WI38 (cell line): ENCODE measurements around the gene IL17B.

ENCODE experiments used
- H3K4me3 ChIP-seq: 2 replicates; pipeline ENCODE4 v1.5.1; 2011; ENCODE audit warnings: low read depth, mild to moderate bottlenecking, control low read depth, low read length
- TF ChIP-seq, protein P1 (sequence below): IDR thresholded peaks from 2 replicates; pipeline ENCODE4 v1.5.1; 2012; ENCODE audit warnings: low read depth, mild to moderate bottlenecking, control low read depth, low read length

Gene IL17B

DNA sequence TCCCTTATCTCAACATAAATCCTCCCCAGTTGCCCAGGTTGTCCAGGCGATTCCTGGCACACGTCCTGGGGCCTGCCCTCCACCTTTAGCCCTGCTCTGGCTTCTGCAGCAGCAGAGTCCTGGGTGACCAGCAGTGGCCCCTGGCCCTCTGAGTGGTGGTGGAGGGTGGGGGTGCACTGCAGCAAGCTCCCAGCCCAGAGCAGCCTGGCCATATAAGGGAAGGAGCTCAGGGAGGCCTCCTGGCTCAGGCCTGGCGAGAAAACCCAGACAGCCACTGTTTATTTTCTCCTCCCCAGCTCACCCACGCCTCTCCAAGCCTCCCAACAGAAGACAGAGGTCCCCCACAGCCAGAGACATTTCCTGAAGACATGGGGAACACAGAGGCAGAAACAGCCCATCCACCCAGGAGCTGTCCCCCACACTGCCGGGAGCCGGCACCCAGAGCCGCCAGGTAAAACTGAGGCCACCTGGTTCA is 44.7 kb upstream of the IL17B start:
- H3K4me3 ChIP-seq, result peak overlapping the region; percentile 49
- TF ChIP-seq, protein P1, sequence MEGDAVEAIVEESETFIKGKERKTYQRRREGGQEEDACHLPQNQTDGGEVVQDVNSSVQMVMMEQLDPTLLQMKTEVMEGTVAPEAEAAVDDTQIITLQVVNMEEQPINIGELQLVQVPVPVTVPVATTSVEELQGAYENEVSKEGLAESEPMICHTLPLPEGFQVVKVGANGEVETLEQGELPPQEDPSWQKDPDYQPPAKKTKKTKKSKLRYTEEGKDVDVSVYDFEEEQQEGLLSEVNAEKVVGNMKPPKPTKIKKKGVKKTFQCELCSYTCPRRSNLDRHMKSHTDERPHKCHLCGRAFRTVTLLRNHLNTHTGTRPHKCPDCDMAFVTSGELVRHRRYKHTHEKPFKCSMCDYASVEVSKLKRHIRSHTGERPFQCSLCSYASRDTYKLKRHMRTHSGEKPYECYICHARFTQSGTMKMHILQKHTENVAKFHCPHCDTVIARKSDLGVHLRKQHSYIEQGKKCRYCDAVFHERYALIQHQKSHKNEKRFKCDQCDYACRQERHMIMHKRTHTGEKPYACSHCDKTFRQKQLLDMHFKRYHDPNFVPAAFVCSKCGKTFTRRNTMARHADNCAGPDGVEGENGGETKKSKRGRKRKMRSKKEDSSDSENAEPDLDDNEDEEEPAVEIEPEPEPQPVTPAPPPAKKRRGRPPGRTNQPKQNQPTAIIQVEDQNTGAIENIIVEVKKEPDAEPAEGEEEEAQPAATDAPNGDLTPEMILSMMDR, result no peak

DNA sequence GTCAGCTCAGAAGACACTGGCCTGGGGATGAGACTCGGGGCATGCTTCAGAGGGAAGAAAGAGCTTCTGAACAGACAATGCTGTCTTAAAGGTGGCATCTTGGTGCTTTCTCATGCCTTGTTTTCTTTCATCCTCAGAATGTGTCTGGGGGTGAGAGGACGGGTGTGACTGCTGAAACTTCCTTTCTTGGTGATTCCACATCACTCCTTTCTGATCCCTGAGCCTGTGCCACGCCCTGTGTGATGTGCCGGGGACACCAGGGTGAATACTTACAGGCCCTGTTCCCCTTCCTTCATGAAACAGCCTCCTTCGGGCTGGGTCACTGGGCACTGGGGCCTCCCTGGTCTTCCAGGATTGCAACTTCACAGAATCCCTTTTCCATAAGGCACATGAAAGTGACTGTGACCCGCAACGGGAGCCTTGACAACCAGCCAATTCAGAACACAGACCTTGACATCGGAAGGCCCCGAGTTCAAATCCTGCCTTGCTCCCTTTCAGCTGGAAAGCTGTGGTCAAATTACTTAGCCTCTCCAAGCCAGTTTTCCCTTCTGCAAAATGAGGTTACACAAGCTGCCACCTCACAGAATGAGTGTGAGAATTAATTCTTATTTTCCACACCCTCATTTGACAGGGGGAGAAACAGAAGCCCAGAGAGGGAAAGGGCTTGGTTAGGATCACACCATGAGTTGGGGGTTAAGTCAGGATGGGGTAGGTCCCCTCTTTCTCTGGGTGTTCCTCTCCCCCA is 44.1 kb upstream of the IL17B start:
- H3K4me3 ChIP-seq, result peak overlapping the region; percentile 34
- TF ChIP-seq, protein P1, result no peak

DNA sequence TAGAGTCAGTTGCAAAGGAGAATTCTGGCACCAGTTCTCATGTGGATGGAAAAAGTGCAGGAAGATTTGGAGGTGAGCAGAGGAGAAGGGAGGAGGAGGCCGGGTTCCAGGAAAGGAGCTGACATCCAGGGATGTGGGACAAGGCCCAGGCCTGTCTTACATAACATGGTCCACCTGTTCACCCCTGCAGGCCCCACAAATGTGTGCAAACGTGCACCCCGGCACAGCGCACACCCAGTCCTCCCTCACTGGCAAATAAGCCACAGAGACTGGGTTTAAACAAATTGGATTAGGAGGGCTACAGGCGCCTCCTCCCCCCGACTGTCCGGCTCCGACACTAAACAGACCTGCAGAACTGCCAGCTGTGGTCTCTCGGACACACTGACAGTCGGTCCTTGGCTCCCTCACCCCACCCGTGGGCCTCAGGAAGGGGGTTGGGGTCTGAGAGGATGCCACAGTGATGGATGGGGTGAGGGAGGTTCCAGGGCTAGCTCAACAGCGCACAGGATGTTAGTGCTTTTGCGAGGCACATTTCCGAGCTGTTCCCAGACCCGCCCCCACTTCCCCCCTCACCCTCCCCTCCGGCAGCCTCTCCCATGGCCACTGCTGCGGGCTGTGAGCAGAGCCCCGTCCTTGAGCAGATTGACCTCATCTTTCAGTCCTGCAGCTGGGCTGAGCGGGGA is 43.4 kb upstream of the IL17B start:
- H3K4me3 ChIP-seq, result peak overlapping the region; percentile 27; the same call in 1 of the 2 replicates
- TF ChIP-seq, protein P1, result no peak

DNA sequence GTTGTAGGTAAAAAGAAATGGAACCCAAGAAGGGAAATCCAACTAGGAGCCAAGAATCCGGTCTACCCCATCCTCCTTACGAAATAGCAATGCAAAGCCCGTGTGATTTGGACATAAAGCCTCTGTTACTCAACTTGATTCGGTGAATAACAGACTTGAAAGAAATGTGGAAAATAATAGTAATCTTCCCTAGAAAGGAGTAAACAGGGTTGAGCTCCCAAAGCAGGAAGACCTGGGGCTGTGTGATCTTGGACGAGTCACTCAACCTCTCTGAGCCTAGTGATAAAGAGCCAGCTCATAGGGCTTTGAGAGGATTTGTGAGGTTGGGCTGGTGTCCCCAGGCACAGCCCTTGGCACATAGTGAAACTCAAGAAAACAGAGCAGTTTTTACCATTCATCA is 42.7 kb upstream of the IL17B start:
- no peak overlapping the region for H3K4me3 ChIP-seq
- TF ChIP-seq, protein P1, result no peak

DNA sequence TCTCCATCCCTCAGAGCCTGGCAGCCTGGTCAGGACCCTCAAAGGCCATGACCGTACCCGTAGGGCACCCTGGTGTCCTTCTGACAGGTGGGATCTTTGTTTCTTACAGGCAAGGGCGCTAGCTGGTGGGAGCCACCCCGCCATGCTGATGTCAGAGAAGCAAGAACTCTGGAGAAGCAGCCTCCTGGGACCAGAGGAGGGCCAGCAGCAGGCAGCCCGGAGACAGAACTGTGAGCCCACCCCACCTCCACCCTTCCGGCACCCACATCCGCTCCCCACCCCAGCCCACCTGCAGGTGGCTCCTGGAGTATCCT is 42.2 kb upstream of the IL17B start:
- no peak overlapping the region for H3K4me3 ChIP-seq
- TF ChIP-seq, protein P1, result no peak

DNA sequence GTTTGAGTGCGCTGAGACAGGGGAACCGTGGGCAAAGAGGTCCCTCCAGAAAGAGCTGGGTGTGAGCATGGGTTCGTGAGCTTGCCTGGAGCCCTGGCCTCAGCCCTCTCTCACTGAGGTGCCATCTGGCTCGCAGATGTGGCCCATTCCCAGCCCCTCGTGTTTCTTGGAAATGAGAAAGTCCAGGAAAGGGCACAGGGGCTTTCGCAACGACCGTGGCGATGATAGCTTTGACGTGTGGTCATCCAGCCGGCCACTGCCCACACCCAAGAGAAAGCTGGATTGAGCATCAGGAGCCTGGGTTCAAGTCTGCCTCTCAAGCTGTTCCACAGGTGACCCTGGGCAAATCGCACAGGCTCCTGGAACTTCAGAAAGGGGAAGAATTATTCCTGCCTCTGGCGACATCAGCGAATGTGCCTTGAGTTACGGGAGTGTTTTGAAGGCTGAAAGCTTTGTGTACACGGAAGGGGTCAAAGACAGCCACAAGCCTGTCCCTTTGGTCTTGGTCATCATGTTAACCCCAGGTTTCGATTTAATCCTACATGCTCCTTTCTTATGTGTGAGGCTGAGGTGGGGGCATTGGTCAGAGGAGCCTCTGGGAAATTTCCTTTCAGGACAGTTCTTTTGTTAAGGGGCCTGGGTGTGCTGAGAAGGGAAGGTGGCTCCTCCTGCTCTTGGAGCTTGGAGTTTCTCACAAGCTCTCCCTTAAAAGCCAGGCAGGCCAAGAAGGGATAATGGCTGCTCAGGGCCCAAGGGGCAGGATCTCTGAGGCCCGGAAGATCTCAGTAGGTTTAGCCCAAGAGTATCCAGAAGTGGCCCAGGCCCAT is 41.7 kb upstream of the IL17B start:
- no peak overlapping the region for H3K4me3 ChIP-seq
- TF ChIP-seq, protein P1, result no peak
